ENCODE data around the gene NME3.

The NME3 gene

GRCh38 chr16:1757714-1758461, 13.5 kb downstream of the NME3 start:
- TF ChIP-seq, protein P1, sequence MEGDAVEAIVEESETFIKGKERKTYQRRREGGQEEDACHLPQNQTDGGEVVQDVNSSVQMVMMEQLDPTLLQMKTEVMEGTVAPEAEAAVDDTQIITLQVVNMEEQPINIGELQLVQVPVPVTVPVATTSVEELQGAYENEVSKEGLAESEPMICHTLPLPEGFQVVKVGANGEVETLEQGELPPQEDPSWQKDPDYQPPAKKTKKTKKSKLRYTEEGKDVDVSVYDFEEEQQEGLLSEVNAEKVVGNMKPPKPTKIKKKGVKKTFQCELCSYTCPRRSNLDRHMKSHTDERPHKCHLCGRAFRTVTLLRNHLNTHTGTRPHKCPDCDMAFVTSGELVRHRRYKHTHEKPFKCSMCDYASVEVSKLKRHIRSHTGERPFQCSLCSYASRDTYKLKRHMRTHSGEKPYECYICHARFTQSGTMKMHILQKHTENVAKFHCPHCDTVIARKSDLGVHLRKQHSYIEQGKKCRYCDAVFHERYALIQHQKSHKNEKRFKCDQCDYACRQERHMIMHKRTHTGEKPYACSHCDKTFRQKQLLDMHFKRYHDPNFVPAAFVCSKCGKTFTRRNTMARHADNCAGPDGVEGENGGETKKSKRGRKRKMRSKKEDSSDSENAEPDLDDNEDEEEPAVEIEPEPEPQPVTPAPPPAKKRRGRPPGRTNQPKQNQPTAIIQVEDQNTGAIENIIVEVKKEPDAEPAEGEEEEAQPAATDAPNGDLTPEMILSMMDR (IDR thresholded peaks at IDR 0.05; ENCODE audit: low read length, missing control alignments) = no peak
- no peak overlapping the region for H3K4me3 ChIP-seq (replicated peaks; ENCODE audit: low read depth, low read length)
- DNase-seq (ENCODE audit: low read depth) = no peak

DNA sequence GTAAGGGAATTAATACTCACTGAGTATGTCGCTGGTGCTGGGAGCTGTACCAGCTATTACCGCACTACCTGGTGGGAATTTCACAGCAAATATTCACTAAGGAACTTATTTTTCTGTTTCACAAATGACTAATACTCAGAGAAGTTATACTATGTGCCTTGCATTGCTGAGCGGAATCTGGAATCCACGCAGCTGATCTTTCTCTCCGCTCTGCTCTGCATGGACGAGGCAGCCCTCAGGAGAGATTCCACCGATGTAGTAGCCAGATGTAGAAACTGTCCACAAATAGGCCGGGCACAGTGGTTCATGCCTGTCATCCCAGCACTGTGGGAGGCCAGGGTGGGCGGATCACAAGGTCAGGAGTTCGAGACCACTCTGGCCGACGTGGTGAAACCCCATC, 17.1 kb downstream of the NME3 start:
- H3K4me3 ChIP-seq (replicated peaks; ENCODE audit: low read depth, low read length) = no peak overlapping the region
- TF ChIP-seq, protein P1 (IDR thresholded peaks at IDR 0.05; ENCODE audit: low read length, missing control alignments) = no peak
- no peak for DNase-seq (ENCODE audit: low read depth)

DNA sequence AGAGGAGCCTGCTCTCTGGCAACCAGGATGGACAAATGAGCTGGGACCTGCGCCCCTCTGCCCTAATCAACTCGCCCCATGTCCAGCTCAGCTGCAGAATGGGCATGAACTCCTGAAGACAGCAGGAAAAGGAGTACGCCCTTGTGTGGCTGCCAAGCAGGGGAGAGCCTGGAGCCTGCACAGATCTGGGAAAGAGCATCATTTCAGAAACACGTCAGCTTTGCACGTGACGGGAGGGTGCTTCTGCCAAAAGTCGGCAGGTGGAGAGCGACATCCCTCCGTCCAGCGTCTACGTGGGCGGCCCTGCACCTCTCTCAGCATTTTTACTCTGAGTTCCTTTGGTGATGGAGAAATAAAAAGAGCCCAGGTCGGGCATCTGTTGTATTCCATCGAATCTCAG, 18.5 kb downstream of the NME3 start:
- no peak overlapping the region for H3K4me3 ChIP-seq (replicated peaks; ENCODE audit: low read depth, low read length)
- no peak for DNase-seq (ENCODE audit: low read depth)
- TF ChIP-seq, protein P1 (IDR thresholded peaks at IDR 0.05; ENCODE audit: low read length, missing control alignments) = no peak

DNA sequence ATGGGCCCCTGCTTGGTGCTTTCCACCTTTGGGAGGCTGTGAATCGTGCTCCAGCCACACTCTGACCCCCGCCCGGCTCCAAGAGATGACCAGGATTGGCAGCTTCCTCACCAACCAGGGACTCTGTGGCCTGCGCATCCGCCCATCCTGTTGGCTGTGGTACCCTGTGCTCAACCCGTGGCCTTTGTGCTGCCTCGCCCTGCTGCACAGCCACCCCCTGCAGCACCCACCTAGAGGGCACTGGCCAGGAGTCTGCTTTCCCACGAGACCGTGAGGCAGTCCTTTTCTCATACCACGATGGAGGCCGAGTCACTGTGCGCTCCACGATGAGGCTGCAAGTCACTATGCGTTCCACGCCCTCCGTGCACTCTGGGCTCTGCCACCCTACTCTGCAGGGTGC, 19.4 kb downstream of the NME3 start:
- no peak overlapping the region for H3K4me3 ChIP-seq (replicated peaks; ENCODE audit: low read depth, low read length)
- TF ChIP-seq, protein P1 (IDR thresholded peaks at IDR 0.05; ENCODE audit: low read length, missing control alignments) = no peak

DNA sequence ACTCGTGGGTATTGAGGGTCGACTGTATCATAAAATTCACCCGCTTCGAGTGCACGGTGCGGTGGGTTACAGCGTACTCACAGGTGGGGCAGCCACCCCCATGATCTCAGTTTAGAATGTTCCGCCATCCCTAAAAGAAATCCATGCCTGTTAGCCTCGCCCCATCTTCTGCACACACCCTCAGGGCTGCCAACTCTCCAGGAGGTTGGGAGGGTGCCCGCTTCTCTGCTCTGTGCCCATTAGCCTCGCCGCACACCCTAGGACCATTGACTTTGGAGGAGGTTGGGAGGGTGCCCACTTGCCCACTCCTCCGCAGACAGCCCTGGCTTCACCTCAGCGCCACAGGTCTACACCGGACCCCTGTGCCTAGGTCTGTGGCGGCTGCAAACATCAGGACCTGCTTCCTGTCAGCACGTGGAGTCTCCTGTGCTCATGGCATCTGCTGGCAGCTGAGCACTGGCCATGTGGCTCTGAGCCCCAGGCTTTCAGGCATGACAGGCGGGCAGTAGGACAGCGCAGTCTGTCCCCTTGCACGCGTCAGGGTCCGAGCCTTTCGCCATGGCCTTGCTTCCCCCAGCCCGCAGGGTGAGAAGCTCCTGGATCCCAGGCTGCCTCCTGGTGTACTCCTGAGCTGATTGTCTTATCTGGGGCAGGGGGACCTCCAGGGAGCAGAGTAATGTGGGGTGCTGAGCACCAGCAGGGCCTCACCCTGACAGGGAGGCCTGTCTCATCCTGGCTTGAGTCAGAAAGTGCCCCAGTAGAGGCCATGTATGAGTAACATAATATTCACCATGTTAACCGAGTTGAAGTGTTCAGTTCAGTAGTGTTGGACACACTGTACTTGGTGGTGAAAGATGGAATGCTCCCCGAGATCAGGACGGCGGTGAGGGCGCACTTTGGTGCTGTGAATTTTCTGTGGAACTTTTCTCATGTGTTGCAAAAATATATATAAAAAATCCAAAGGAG, 21.9 kb downstream of the NME3 start:
- TF ChIP-seq, protein P1 (IDR thresholded peaks at IDR 0.05; ENCODE audit: low read length, missing control alignments) = no peak
- DNase-seq (ENCODE audit: low read depth) = no peak
- H3K4me3 ChIP-seq (replicated peaks; ENCODE audit: low read depth, low read length) = no peak overlapping the region

More for the DNA sequence above, 19.4 kb downstream of the NME3 start:
- no peak for DNase-seq (ENCODE audit: low read depth)

- TF ChIP-seq, protein P1 (IDR thresholded peaks at IDR 0.05; ENCODE audit: low read length, missing control alignments) = no peak
- no peak for DNase-seq (ENCODE audit: low read depth)
- H3K4me3 ChIP-seq (replicated peaks; ENCODE audit: low read depth, low read length) = no peak overlapping the region
Observed at GRCh38 chr16:1747934-1748333, 23.4 kb downstream of the NME3 start.
